T-helper 9 cell (primary cell): Measurements from ENCODE around the gene SPON1.
"Not testable (repeated sequence)": the region's sequence is repeated elsewhere in the genome, so short reads cannot be mapped to it uniquely, and the experiment has no call there.

ENCODE experiments used
- DNase-seq: peaks from one replicate; pipeline ENCODE4 v3.0.0-alpha.2; 2020

SPON1 gene

GRCh38 chr11:14132312-14132711, 169.8 kb downstream of the SPON1 start:
- no peak for DNase-seq

DNA sequence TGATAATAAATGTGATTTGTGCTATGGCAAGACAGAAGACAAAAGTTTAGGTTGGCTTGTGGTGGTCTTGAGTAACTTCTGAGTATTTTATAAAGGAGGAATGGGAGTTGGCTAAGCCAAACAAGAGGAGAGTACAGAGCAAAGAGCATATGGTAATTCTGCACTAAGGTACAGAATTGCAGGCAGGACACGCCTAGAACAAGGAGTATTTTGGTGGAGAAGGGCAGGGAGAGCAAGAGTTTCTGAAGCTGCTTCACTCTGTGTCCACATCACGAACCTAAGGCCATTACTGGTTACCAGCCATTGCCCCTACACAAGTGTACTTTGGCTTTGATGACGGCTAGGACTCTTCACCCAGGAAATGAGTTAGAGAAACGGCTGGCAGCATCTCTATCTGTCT, 170.9 kb downstream of the SPON1 start:
- no peak for DNase-seq

DNA sequence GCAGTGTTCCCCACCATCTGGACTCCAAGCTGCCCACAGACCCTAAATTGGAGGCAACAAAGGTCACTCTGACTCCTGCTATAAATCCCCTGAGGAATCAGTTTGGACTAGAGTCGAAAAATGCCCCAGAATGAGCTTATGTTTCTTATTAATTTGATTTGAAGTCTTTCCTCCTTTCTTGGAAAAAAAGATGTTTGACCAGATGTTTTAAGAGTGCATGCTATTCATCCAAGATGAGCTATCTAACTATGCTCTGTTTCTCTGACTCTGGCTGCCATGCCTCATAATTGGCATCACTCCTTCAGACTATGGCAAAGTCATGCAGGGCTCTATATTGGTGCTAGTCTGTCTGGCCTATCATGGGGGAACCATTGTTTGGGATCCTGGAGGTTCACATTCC, 174.0 kb downstream of the SPON1 start:
- DNase-seq = no peak

GRCh38 chr11:14137284-14137683, 174.8 kb downstream of the SPON1 start:
- DNase-seq = no peak

GRCh38 chr11:14140991-14141390, 178.5 kb downstream of the SPON1 start:
- DNase-seq = no peak

GRCh38 chr11:14141676-14142075, 179.2 kb downstream of the SPON1 start:
- DNase-seq = no peak

GRCh38 chr11:14144934-14145333, 182.4 kb downstream of the SPON1 start:
- no peak for DNase-seq

DNA sequence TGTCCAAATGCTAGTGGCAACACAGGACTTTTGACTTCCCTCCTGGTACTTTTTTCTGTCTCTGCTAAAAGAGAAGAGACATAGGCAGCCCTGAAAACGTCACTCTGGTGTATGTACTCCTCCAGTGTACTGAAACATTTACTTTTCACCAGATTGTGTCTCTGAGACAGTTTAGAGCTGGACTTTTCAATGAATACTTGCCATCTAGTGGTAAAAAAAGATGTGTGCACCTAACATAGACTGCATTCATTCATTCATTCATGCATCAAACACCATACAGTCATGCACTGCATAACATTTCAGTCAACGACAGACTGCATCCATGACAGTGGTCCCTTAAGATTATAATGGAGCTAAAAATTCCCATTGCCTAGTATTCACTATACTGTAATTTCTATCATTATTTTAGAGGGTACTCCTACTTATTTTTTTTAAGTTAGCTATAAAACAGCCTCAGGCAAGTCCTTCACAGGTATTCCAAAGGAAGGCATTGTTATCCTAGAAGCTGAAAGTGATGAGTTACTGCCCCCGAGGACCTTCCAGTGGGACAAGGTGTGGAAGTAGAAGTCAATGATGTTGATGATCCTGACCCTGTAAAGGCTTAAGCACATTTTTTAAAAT, 186.2 kb downstream of the SPON1 start:
- DNase-seq = no peak

- no peak for DNase-seq
Observed at GRCh38 chr11:14149683-14150082, 187.2 kb downstream of the SPON1 start.

DNA sequence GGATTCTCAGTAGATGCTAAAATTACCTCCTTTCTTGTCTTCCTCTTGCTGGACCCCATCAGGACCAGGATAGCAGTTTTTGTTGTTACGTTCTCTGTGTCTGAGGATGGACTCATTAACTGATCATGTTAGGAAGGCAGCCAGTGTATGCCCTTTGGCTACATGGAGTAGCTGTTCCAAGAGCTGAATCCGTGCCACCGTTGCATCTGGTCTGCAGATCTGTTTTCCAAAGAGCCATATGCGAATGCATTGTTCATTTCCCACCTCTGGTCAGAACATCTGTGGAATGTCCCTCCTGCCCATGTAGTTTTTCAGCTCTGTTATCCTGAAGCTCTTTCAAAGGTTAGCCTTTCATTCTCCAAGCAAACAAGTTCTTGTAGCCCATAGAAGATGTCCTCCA, 188.4 kb downstream of the SPON1 start:
- no peak for DNase-seq

DNA sequence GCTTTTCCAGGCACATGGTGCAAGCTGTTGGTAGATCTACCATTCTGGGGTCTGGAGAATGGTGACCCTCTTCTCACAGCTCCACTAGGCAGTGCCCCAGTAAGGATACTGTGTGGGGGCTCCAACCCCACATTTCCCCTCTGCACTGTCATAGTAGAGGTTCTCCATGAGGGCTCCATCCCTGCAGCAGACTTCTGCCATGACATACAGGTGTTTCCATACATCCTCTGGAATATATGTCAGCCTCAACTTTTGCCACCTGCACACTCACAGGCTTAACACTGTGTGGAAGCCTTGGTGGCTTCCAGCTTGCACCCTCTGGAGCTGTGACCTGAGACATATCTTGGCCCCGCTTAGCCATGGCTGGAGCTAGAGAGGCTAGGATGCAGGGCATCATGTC, 191.6 kb downstream of the SPON1 start:
- not testable (repeated sequence) for DNase-seq

- no peak for DNase-seq
Observed at GRCh38 chr11:14158393-14158792, 195.9 kb downstream of the SPON1 start.

GRCh38 chr11:14163576-14163975, 201.1 kb downstream of the SPON1 start:
- no peak for DNase-seq

- DNase-seq = not testable (repeated sequence)
Observed at GRCh38 chr11:14173679-14174078, 211.2 kb downstream of the SPON1 start.

- no peak for DNase-seq
Observed at GRCh38 chr11:14179116-14179820, 216.7 kb downstream of the SPON1 start.

- no peak for DNase-seq
Observed at GRCh38 chr11:14181121-14181520, 218.6 kb downstream of the SPON1 start.

GRCh38 chr11:14182833-14183364, 220.4 kb downstream of the SPON1 start:
- no peak for DNase-seq

- no peak for DNase-seq
Observed at GRCh38 chr11:14184028-14184940, 221.8 kb downstream of the SPON1 start.

- DNase-seq = no peak
Observed at GRCh38 chr11:14185461-14185860, 222.9 kb downstream of the SPON1 start.

DNA sequence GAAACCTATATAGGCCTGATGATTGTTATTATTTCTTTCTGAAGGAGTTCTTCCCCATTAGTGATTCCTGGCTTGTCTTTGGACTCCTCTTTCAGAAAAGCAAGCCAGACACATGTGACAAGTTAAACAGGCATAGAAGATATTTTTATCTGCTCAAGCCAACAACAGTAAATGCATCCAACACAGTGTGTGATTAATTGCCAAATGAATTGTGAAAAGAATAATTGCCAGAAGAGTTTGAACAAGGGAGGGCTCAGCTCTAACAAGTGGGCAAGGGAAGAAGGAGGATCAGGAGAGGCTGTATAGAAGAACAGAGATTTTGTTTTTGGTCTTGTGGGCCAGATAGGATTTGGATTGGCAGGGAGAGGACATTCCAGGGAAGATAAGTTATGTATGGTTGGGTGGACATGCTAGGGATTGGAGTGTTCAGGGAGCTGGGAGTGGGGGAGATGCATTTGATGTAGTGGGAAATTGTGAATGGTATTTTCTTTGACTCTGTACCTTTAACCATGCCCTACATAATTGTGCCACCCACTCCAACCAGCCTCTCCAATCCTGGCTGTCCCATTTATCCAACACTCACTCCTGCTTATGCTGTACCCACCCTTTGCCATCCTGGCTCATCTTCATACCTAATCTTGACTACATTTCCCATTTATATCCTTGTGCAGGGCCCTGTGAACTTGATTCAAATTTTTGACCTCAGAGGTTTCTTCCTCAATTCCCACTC, 223.7 kb downstream of the SPON1 start:
- DNase-seq = no peak

DNA sequence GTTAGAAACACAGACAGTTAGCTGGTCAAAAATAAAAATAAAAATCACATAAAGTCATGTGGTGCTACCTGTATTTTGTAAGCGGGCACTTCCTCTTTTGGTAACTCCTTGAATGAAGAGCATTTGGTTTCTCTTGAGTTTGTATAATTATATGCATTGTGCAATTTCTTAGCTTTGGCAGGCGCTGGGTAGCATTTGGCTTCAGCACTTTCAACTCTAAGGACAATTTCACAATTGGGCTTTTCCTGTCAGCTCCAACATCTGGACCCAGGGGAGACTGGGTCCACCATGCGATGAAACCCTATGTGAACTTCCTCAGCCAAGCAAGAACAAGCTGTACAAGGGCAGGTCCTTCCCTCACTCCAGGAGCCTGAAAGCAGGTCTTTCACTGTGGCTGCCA, 227.4 kb downstream of the SPON1 start:
- no peak for DNase-seq

DNA sequence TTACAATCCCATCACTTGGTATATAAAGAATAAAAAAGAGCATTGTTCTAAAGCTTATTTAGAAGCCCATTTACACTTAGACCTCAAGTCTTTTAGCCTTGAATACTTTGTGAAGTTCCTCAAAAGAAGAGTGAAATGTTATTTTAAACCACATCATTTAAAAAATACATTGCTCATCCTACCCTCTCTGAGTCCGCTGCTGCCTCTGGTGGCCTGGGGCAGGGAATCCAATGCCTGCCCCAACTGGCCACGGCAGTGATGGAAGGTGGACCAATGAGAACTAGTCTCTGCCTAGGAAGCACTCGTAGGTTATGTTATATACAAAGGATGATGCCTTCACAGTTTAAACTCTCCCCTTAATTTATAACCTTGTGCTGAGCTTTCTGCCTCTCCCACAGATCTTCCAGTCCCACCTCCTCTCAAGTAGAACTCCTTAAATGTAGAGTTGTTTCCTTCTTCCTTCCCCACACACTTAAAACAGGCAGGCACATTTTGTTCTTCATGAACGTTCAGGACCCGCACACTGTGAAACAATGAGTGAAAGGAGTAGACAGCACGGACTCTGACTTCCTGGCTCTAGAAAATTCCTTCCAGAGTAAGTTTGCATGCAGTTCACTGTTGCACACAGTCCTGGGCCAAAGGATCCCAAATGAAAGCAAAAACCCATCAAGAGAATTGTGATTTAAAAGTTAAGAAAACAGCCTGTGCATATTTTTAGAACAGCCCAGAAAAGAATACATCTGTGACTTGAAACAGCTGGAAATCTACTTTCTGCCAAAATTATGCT, 228.7 kb downstream of the SPON1 start:
- DNase-seq = no peak
